Chondrocyte (in vitro differentiated cells): ENCODE measurements around the gene TEAD1. TPM values are rescaled to one million over a fixed set of nuclear protein-coding genes. Genes with fewer than 3 reads are reported as not detected.
A peak's percentile ranks its signal among the peaks of the same experiment; 100 is the strongest.

Experiments used
- DNase-seq: peaks from one replicate; pipeline ENCODE4 v3.0.0; 2021; ENCODE audit warnings: mixed read lengths, low spot score
- H3K27ac Mint-ChIP-seq: one replicate; pipeline ENCODE4 v1.8.0; 2021; ENCODE audit warnings: mild to moderate bottlenecking, moderate library complexity, mixed read lengths; ENCODE audit not compliant: unreplicated experiment
- H3K27me3 Mint-ChIP-seq: 2 replicates; pipeline ENCODE4 v1.8.0; 2021; ENCODE audit warnings: low read depth, mixed read lengths
- H3K36me3 Mint-ChIP-seq: 2 replicates; pipeline ENCODE4 v1.8.0; 2021; ENCODE audit warnings: low read depth, mixed read lengths
- H3K4me1 Mint-ChIP-seq: 2 replicates; pipeline ENCODE4 v1.8.0; 2021; ENCODE audit warnings: low read depth, mild to moderate bottlenecking, mixed read lengths
- H3K4me3 Mint-ChIP-seq: one replicate; pipeline ENCODE4 v1.8.0; 2021; ENCODE audit warnings: mild to moderate bottlenecking, moderate library complexity, mixed read lengths; ENCODE audit not compliant: unreplicated experiment
- H3K9me3 Mint-ChIP-seq: 2 replicates; pipeline ENCODE4 v1.8.0; 2021; ENCODE audit warnings: low read depth, mixed read lengths
- CTCF ChIP-seq: fragments of 200-600 bp; sonication (generic); IDR thresholded peaks from 2 replicates; pipeline ENCODE4 v1.5.0; 2021; ENCODE audit warnings: antibody characterized with exemption, mild to moderate bottlenecking, moderate library complexity
- total RNA-seq: library from RNA; stranded (reverse); gene quantifications from 3 replicates; pipeline ENCODE4 v1.2.1, GENCODE V29; 2021

TEAD1 gene
- total RNA-seq, 1 donor from 2014 or later = 137 TPM

GRCh38 chr11:12950670-12951069, 276.4 kb downstream of the TEAD1 start:
- Mint-ChIP-seq H3K9me3 (peaks cover 50% of the 10 kb centered on the region), H3K36me3 (peaks cover 15% of the 10 kb centered on the region), H3K4me3 (no peak overlapping the region), H3K27ac (peak overlapping the region; percentile 15), H3K27me3 (no peaks in the 10 kb centered on the region), H3K4me1 (no peaks in the 10 kb centered on the region)
- DNase-seq = no peak
- no peak for TF ChIP-seq CTCF

DNA sequence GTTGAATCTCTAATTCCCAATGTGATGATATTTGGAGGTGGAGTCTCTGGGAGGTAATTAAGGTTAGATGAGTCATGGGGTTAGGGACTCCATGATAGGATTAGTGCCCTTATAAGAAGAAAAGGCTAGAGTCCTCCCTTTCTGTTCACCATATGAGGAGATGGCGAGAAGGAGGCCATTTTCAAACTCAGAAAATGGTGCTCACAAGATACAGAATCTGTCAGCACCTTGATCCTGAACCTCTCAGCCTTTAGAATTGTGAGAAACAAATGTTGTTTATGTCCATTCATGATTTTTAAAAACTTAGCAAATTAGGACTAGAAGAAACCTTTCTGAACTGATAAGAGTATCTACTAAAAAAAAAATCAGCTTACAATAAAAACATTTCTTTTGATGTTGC, 277.2 kb downstream of the TEAD1 start:
- H3K4me3 Mint-ChIP-seq = no peak overlapping the region
- no peak for DNase-seq
- H3K9me3 Mint-ChIP-seq = peaks cover 51% of the 10 kb centered on the region
- no peaks in the 10 kb centered on the region for H3K27me3 Mint-ChIP-seq
- H3K27ac Mint-ChIP-seq = no peak overlapping the region
- H3K36me3 Mint-ChIP-seq = peaks cover 15% of the 10 kb centered on the region
- no peaks in the 10 kb centered on the region for H3K4me1 Mint-ChIP-seq
- no peak for TF ChIP-seq CTCF

GRCh38 chr11:12952094-12952493, 277.9 kb downstream of the TEAD1 start:
- DNase-seq = no peak
- Mint-ChIP-seq H3K9me3 (peaks cover 49% of the 10 kb centered on the region), H3K27ac (no peak overlapping the region), H3K36me3 (peaks cover 15% of the 10 kb centered on the region), H3K27me3 (no peaks in the 10 kb centered on the region), H3K4me1 (no peaks in the 10 kb centered on the region), H3K4me3 (no peak overlapping the region)
- TF ChIP-seq CTCF = no peak

DNA sequence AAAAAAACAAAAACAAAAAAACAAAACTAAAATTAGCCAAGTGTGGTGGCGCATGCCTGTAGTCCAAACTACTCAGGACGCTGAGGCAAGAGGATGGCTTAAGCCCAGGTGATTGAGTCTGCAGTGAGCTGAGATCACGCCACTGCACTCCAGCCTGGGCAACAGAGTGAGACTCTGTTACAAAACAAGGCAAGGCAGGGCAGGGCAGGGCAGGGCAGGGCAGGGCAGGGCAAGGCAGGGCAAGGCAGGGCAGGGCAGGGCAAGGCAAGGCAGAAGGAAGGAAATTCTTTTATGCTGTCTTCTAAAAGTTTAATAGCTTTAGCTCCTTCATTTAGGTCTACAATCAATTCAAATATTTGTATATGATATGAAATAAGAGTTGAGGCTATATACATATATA, 284.8 kb downstream of the TEAD1 start:
- no peak overlapping the region for H3K27ac Mint-ChIP-seq
- no peak overlapping the region for H3K4me3 Mint-ChIP-seq
- H3K4me1 Mint-ChIP-seq = no peaks in the 10 kb centered on the region
- peaks cover 10% of the 10 kb centered on the region for H3K27me3 Mint-ChIP-seq
- DNase-seq = no peak
- H3K9me3 Mint-ChIP-seq = peaks cover 9% of the 10 kb centered on the region
- H3K36me3 Mint-ChIP-seq = peaks cover 2% of the 10 kb centered on the region
- TF ChIP-seq CTCF = no peak

DNA sequence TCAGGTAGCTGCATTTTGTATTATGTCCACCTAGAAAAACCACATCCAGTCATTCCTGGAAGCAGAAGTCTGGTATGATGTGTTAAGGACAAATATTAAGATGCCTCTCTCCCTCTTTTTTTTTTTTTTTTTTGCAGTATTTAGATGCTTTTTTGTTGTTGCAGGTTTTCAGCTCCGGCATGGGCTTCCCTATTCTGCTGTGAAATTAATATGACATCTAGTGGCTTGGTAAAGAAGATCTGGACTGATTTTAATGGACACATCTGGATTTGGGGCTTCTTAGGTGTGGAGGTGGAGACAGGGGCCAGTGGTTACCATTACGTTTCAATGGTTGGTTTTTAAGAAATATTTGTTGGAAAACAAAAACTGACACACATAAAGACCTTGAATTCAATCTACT, 287.4 kb downstream of the TEAD1 start:
- H3K27me3 Mint-ChIP-seq = peaks cover 10% of the 10 kb centered on the region
- DNase-seq = no peak

More for the DNA sequence above, 287.4 kb downstream of the TEAD1 start:
- no peaks in the 10 kb centered on the region for H3K9me3 Mint-ChIP-seq
- no peak overlapping the region for H3K4me3 Mint-ChIP-seq
- H3K4me1 Mint-ChIP-seq = no peaks in the 10 kb centered on the region
- no peak overlapping the region for H3K27ac Mint-ChIP-seq
- no peaks in the 10 kb centered on the region for H3K36me3 Mint-ChIP-seq
- TF ChIP-seq CTCF = peak; percentile 66
